Retinal pigment epithelial cell (primary cell): Measurements from ENCODE around the gene MVD.

Experiments used
- DNase-seq: peaks from one replicate; pipeline ENCODE4 v3.0.0-alpha.2; 2010; ENCODE audit warnings: low read depth
- H3K4me3 ChIP-seq: 2 replicates; pipeline ENCODE4 v1.5.1; 2011; ENCODE audit warnings: mild to moderate bottlenecking, low read length, control low read depth, moderate library complexity
- CTCF ChIP-seq: conservative IDR thresholded peaks from 2 replicates; pipeline ENCODE4 v1.5.1; 2011; ENCODE audit warnings: low read depth, low read length, control low read depth, inconsistent platforms

Gene MVD

GRCh38 chr16:88678224-88678979, 15.5 kb upstream of the MVD start:
- no peak for DNase-seq
- no peak for TF ChIP-seq CTCF
- no peak overlapping the region for H3K4me3 ChIP-seq

- no peak for TF ChIP-seq CTCF
- H3K4me3 ChIP-seq = no peak overlapping the region
- DNase-seq = no peak
Observed at GRCh38 chr16:88677721-88678120, 14.8 kb upstream of the MVD start.

- DNase-seq = no peak
- TF ChIP-seq CTCF = no peak
- H3K4me3 ChIP-seq = no peak overlapping the region
Observed at GRCh38 chr16:88676502-88677242, 13.8 kb upstream of the MVD start.

- no peak for DNase-seq
- H3K4me3 ChIP-seq = no peak overlapping the region
- no peak for TF ChIP-seq CTCF
Observed at GRCh38 chr16:88673716-88674379, 11.0 kb upstream of the MVD start.

- H3K4me3 ChIP-seq = no peak overlapping the region
- TF ChIP-seq CTCF = peak; percentile 51
- DNase-seq = no peak
Observed at GRCh38 chr16:88672776-88673175, 9.9 kb upstream of the MVD start.

- no peak for TF ChIP-seq CTCF
- no peak overlapping the region for H3K4me3 ChIP-seq
- DNase-seq = no peak
Observed at GRCh38 chr16:88671806-88672205, 8.9 kb upstream of the MVD start.
